NCI-H2171 treated with DMSO at 0.1 percent for 48 hours (cell line): ENCODE results near the gene IFFO2.

ENCODE experiments used
- DNase-seq: peaks from one replicate; lab custom pipeline; 2025; lab: John Stamatoyannopoulos, UW

The IFFO2 gene

GRCh38 chr1:18950401-18951026 is 6.0 kb downstream of the IFFO2 start:
- DNase-seq = no peak

GRCh38 chr1:18949686-18950400 is 6.6 kb downstream of the IFFO2 start:
- no peak for DNase-seq

GRCh38 chr1:18948913-18949685 is 7.4 kb downstream of the IFFO2 start:
- DNase-seq = no peak

DNA sequence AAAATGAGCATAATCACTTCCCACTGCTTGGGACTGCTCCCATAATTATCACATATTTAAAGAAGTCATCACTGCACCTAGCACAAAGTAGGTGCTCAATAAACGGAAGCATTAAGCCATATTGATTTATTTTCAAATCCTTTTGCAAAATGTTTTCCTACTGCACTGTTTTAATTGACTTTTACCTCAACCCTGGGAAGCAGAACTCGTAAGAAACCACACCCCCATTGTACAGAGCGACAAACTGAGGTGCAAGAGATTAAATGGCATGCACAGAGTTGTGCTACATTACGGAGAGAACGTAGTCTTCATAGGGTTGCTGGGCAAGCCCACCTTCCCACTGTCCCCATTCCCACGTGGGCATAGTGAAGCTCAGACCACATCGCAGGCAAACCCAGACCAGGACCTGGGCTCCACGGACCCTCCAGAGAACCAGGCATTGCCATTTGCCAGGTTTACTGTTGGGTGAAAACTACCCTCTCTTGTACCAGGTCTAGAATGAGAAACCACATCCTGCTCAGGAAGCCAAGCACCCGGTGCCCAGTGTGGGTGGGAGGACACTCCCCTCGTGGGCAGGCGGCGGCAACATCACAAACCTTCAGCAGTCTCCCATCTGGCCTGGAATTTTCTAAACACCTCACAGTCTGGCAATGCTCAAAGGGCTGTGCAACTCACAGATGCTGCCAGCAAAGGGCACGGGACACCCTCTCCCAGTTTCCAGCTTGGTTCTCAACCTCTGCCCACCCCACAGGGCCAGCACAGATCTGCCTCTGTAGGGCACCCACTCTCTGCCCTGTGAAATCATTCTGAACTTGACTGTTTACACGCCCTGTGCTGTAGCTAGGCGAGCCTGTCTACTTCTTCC is 8.2 kb downstream of the IFFO2 start:
- DNase-seq = peak; percentile 23

GRCh38 chr1:18947570-18947969 is 8.9 kb downstream of the IFFO2 start:
- no peak for DNase-seq

GRCh38 chr1:18946550-18947381 is 9.7 kb downstream of the IFFO2 start:
- DNase-seq = no peak

DNA sequence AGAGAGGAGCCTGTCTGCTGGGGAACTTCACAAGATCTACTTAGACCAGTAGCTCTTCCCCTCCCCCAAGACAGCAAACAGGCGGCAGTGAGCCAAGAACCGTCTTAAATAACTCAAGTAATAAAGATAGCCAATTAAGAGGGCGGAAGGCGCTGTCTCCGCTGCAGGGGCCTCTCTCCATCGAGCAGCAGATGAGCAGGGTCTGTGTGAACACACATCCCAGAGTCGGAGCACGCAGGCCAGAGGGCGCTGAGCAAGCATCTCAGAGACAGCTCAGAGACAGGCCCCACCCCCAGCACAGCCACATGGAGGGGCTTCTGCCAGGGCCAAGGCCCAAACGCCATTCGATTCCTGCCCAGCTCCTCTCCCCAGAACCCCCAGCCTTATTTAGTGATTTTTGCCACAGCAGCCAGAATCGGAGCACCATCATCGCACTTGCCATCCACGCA is 11.1 kb downstream of the IFFO2 start:
- peak; percentile 79 for DNase-seq

GRCh38 chr1:18944810-18945209 is 11.7 kb downstream of the IFFO2 start:
- DNase-seq = no peak

DNA sequence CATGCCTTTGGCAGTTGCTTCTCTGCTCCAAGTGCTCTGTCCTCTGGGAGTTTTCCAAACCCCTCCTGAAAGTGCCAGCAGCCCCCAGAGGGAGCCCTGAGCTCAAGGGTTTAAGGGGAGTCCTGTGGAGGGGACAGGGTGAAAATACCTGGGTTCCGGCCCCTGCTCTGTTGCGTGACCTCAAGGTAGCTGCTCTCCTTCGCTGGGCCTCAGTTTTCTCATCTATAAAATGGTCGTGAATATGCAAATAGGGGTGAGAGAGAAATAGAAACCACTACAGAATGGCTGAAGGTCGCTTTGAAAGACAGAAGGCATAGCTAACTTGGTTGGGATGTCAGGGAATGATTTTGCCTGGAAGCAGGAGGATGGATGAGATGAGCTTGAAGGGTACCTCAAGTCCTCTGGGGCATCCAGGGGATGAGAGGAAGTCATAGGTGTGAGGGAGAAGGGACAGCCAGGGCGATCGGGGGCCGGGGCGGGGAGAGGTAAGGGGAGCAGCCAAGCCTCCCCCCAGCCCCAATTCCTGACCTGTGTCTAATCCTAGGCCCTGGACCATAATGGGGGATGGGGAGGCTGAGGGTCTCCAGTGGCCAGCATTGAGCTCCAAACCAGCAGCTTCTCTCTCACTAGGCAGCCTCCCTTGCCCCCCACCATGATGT is 12.4 kb downstream of the IFFO2 start:
- no peak for DNase-seq

GRCh38 chr1:18943162-18943561 is 13.3 kb downstream of the IFFO2 start:
- no peak for DNase-seq

DNA sequence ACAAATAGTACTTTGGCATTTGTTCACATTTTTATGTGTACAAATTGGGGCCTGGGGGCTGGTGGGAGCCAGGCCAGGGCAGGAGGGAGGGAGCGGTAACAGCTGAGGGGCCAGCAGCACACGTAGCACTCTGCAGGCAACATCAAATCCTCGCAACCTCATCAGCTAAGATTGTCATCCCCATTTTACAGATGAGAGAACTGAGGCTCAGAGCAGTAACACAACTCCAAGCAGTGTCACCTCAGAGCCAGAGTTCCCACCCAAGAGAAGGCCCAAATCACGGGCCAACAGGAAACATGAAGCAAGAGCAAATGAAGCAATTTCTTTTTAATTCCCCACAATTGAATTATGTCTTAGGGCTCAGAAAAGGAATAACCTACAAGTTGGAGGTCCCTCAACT is 14.1 kb downstream of the IFFO2 start:
- no peak for DNase-seq

DNA sequence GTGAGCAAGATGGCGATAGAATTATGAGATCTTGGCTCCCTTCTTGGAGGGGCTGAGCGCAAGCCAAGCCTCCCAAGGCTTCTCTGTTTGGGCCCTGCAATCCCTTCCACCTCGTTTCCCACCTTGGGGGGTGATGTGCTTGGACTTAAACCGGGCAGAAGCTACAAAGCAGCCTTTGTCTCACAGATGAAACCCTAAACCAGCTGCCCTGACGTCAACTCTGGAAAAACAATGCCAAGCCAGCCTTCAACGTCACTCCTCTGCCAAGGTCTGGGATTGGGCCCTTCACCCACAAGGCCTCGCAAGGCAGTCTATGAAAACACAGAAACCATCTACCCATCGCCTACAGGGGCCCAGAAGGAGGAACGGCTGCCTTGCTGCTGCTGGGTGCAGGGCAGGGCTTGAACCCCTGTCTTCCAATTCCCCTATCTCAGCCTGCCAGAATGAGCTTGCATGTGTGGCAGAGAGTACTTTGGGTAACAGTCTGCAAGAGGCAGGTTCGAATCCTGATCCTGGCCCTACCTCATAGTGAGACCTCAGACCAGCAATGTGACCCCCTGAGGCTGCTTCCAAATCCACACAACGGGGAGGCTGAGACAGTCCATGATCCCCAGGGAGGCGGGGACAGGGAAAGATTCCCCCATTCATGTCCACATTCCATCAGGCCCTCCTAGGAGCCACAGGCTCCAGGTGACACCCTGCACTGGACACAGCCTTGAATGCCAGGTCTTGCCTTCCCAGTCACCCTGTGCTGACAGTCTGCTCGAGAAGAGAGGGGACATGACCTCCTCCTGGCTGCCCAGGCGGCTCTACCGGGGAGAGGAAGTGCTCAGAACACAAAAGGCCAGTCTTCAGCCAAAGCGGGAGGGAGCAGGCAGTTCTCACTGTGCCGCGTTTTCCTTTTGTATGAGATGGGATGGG is 15.0 kb downstream of the IFFO2 start:
- DNase-seq = peak; percentile 83

DNA sequence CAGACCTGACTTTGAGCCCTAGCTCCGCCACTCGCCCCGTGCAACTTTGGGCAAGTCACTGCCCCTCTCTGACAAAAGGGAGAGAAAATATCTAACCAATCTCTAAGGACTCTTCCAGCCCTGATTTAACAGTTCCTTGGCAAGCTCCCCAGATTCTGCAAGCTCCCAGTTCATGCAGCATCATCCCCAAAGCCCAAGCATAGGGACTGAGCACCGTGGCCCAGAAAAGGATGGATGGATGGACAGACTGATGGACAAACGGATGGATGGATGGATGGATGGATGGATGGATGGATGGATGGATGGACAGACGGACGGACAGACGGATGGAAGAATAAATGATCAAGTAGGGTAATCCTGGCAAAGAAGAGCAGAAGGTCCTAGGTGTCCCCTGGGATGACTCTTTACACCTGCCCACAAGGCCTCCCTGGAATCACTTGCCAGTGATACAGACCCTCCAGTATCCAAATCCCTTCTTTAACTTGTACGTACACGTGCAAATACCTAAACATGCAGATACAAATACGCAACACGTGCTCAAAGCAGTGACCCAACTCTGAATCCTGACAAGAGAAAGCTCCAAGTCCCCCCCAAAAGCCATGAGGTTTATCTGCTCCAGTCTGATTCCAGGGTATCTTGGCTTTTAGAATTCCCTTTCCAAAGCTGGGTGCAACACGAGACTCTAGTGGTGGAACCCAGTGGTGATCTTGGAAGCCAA is 16.0 kb downstream of the IFFO2 start:
- peak; percentile 60 for DNase-seq

- DNase-seq = peak; percentile 60
These were observed 16.8 kb downstream of the IFFO2 start for GRCh38 chr1:18939398-18940302.

DNA sequence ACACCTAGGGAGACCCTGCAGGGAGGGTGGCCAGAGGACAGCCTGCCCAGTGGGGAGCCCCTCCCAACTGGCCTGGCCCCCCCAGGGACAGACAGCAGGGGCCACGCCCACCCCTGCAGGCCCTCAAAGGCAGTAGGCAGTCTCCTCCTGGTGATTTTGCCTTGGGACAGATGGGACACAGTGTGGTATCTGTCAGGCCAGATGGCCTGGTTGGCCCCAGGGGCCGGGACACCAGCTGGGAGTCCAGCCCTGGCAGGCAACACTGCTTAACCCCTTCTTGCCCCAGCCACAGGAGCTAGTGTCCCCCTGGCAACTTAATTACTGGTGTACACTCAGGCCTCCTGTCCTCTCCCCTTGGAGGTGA is 17.8 kb downstream of the IFFO2 start:
- peak; percentile 78 for DNase-seq

- DNase-seq = no peak
These were observed 18.3 kb downstream of the IFFO2 start for GRCh38 chr1:18938008-18938706.

DNA sequence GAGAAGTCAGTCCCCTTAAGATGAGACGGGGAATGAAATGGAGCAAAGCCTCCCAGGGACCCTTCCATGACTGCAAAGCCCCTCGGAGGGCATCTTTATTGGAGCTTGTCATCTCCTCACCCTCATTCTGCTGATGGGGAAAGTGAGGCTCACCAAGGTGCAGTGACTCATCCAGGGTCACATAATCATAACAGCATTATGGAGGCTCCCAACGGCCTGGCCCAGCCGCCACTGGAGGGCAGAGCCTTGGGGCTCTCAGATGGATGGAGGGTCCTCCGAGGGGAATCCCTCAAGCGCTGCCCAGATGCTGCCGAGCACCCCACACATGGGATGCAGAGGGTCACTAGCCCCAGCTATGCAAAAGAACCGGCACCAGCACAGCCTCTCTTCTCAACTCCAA is 18.9 kb downstream of the IFFO2 start:
- no peak for DNase-seq
